OCI-LY1 (cell line): ENCODE data around the gene ACTR8.

ENCODE experiments used
- H2AFZ ChIP-seq: fragments of 200-600 bp; sonication (generic), shearing (Covaris generic); 2 replicates; pipeline ENCODE4 v1.6.0; 2014; ENCODE audit warnings: antibody characterized with exemption, mild to moderate bottlenecking, low read length
- H3F3A ChIP-seq: fragments of 200-600 bp; sonication (generic), shearing (Covaris generic); 2 replicates; pipeline ENCODE4 v1.6.0; 2014; ENCODE audit warnings: mild to moderate bottlenecking, antibody characterized with exemption, low read length, moderate library complexity; ENCODE audit not compliant: insufficient read depth
- H3K27ac ChIP-seq: fragments of 200-600 bp; sonication (generic); 2 replicates; pipeline ENCODE4 v1.5.1; 2014; ENCODE audit warnings: low read length, mixed run types, mild to moderate bottlenecking, low read depth; ENCODE audit not compliant: poor library complexity, severe bottlenecking
- H3K27me3 ChIP-seq: fragments of 200-600 bp; sonication (generic); 2 replicates; pipeline ENCODE4 v1.6.0; 2014; ENCODE audit warnings: antibody characterized with exemption, mild to moderate bottlenecking, low read length, moderate library complexity; ENCODE audit not compliant: insufficient read depth
- H3K36me3 ChIP-seq: fragments of 200-600 bp; sonication (generic); 2 replicates; pipeline ENCODE4 v1.6.1; 2014; ENCODE audit warnings: mild to moderate bottlenecking, antibody characterized with exemption, low read length, moderate library complexity, mixed read lengths; ENCODE audit not compliant: insufficient read depth
- H3K4me1 ChIP-seq: fragments of 200-600 bp; sonication (generic); 2 replicates; pipeline ENCODE4 v1.5.1; 2014; ENCODE audit warnings: mild to moderate bottlenecking, low read length, moderate library complexity; ENCODE audit not compliant: insufficient read depth, severe bottlenecking
- H3K4me2 ChIP-seq: fragments of 200-600 bp; sonication (generic), shearing (Covaris generic); 2 replicates; pipeline ENCODE4 v1.6.1; 2014; ENCODE audit warnings: low read length
- H3K4me3 ChIP-seq: fragments of 200-600 bp; sonication (generic); 2 replicates; pipeline ENCODE4 v1.5.1; 2014; ENCODE audit warnings: low read length, low read depth, mild to moderate bottlenecking, mixed read lengths; ENCODE audit not compliant: poor library complexity, severe bottlenecking
- H3K79me2 ChIP-seq: fragments of 200-600 bp; shearing (Covaris generic); 2 replicates; pipeline ENCODE4 v1.6.1; 2016; ENCODE audit warnings: mixed run types, low read length, mixed read lengths; ENCODE audit not compliant: insufficient read depth
- H3K9ac ChIP-seq: fragments of 200-600 bp; sonication (generic), shearing (Covaris generic); 2 replicates; pipeline ENCODE4 v1.6.1; 2014; ENCODE audit warnings: mild to moderate bottlenecking, low read length, mixed read lengths
- H3K9me2 ChIP-seq: fragments of 200-600 bp; sonication (generic), shearing (Covaris generic); 2 replicates; pipeline ENCODE4 v1.6.1; 2014; ENCODE audit warnings: low read depth, mild to moderate bottlenecking, low read length, mixed read lengths
- H3K9me3 ChIP-seq: fragments of 200-600 bp; shearing (Covaris generic); 2 replicates; pipeline ENCODE4 v1.6.1; 2014; ENCODE audit warnings: low read length, mixed read lengths
- H4K20me1 ChIP-seq: fragments of 200-600 bp; sonication (generic), shearing (Covaris generic); 2 replicates; pipeline ENCODE4 v1.6.0; 2016; ENCODE audit warnings: mild to moderate bottlenecking, low read length; ENCODE audit not compliant: insufficient read depth
- EZH2 ChIP-seq: fragments of 200-600 bp; sonication (generic), shearing (Covaris generic); IDR thresholded peaks from 2 replicates; pipeline ENCODE4 v1.8.0; 2017; ENCODE audit warnings: borderline replicate concordance, mixed run types, mild to moderate bottlenecking, antibody characterized with exemption, low read length, moderate library complexity, mixed read lengths
- TF ChIP-seq, protein P1 (sequence below): fragments of 200-600 bp; sonication (generic), shearing (Covaris generic); IDR thresholded peaks from 2 replicates; pipeline ENCODE4 v1.5.1; 2017; ENCODE audit warnings: mild to moderate bottlenecking, antibody characterized with exemption, low read length, moderate library complexity, mixed read lengths

The ACTR8 gene

GRCh38 chr3:53846134-53846850, 35.7 kb downstream of the ACTR8 start, which contains the start of the genes CHDH and IL17RB:
TSS of gene CHDH (minus strand) at chr3:53846419. CDS start at chr3:53824008, 22,411 bp downstream.
TSS of gene IL17RB (plus strand) at chr3:53846568. CDS start at chr3:53846589, 21 bp downstream.
- peaks cover 22% of the 10 kb centered on the region for H3K4me1 ChIP-seq
- H3K9me3 ChIP-seq = no peaks in the 10 kb centered on the region
- TF ChIP-seq, protein P1, sequence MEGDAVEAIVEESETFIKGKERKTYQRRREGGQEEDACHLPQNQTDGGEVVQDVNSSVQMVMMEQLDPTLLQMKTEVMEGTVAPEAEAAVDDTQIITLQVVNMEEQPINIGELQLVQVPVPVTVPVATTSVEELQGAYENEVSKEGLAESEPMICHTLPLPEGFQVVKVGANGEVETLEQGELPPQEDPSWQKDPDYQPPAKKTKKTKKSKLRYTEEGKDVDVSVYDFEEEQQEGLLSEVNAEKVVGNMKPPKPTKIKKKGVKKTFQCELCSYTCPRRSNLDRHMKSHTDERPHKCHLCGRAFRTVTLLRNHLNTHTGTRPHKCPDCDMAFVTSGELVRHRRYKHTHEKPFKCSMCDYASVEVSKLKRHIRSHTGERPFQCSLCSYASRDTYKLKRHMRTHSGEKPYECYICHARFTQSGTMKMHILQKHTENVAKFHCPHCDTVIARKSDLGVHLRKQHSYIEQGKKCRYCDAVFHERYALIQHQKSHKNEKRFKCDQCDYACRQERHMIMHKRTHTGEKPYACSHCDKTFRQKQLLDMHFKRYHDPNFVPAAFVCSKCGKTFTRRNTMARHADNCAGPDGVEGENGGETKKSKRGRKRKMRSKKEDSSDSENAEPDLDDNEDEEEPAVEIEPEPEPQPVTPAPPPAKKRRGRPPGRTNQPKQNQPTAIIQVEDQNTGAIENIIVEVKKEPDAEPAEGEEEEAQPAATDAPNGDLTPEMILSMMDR = no peak
- TF ChIP-seq EZH2 = no peak
- peak within 1 kb of the TSS; percentile 59 for H3K4me3 ChIP-seq
- H4K20me1 ChIP-seq = no peaks in the 10 kb centered on the region
- peak within 1 kb of the TSS; percentile 45; the same call in 1 of the 2 replicates for H3K9ac ChIP-seq
- no peaks in the 10 kb centered on the region for H3K9me2 ChIP-seq
- no peaks in the 10 kb centered on the region for H3K79me2 ChIP-seq
- H3K4me2 ChIP-seq = peak within 1 kb of the TSS; percentile 83
- H3K36me3 ChIP-seq = no peaks in the 10 kb centered on the region
- no peak within 1 kb of the TSS for H3K27ac ChIP-seq
- H3F3A ChIP-seq = no peaks in the 10 kb centered on the region
- peaks cover 21% of the 10 kb centered on the region for H3K27me3 ChIP-seq
- no peak within 1 kb of the TSS for H2AFZ ChIP-seq

DNA sequence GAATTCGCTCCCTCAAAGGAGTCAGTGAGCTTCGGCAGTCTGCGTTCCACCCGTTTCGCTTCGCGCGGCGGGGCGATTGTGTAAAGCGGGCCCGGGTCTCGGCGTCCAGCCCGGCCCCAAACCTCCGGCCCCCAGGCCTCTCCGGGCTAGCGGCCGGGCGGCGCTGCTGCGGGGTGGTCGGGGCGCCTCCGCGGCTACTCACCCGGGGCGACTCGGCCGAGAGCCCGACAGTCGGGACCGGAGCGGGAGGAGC, 36.1 kb downstream of the ACTR8 start:
- Histone ChIP-seq H3K9me2 (no peaks in the 10 kb centered on the region), H2AFZ (no peak overlapping the region), H3K4me3 (peak overlapping the region; percentile 59), H3K79me2 (no peaks in the 10 kb centered on the region), H4K20me1 (no peaks in the 10 kb centered on the region), H3K9me3 (no peaks in the 10 kb centered on the region), H3K36me3 (no peaks in the 10 kb centered on the region), H3K4me2 (peak overlapping the region; percentile 83), H3F3A (no peaks in the 10 kb centered on the region), H3K4me1 (peaks cover 22% of the 10 kb centered on the region), H3K9ac (peak overlapping the region; percentile 45; the same call in 1 of the 2 replicates), H3K27me3 (peaks cover 21% of the 10 kb centered on the region), H3K27ac (no peak overlapping the region)
- TF ChIP-seq, protein P1 = no peak
- no peak for TF ChIP-seq EZH2

GRCh38 chr3:53845103-53845880, 36.7 kb downstream of the ACTR8 start:
- Histone ChIP-seq H3K4me2 (peak overlapping the region; percentile 83), H3K27me3 (peaks cover 21% of the 10 kb centered on the region), H3K36me3 (no peaks in the 10 kb centered on the region), H3K4me3 (peak overlapping the region; percentile 59), H4K20me1 (no peaks in the 10 kb centered on the region), H3K9me3 (no peaks in the 10 kb centered on the region), H2AFZ (no peak overlapping the region), H3F3A (no peaks in the 10 kb centered on the region), H3K27ac (no peak overlapping the region), H3K4me1 (peaks cover 22% of the 10 kb centered on the region), H3K9me2 (no peaks in the 10 kb centered on the region), H3K9ac (peak overlapping the region; percentile 45; the same call in 1 of the 2 replicates), H3K79me2 (no peaks in the 10 kb centered on the region)
- TF ChIP-seq EZH2 = no peak
- TF ChIP-seq, protein P1 = no peak
